ENCODE results near the gene SYNC. TPM values are rescaled to one million over a fixed set of nuclear protein-coding genes. Genes with fewer than 3 reads are reported as not detected.

SYNC gene
- total RNA-seq, 1 donor = 139 TPM

GRCh38 chr1:32666901-32667566 lies 35.5 kb downstream of the SYNC start:
- Histone ChIP-seq H3K4me3 (ENCODE audit: insufficient read depth, low read length) (no peak overlapping the region), H2AFZ (ENCODE audit: low read length) (no peak overlapping the region), H3K27ac (ENCODE audit: low read depth, low read length) (no peak overlapping the region), H3K9me3 (ENCODE audit: low read depth, low read length) (no peaks in the 10 kb centered on the region), H3K27me3 (ENCODE audit: insufficient read depth, low read length) (no peaks in the 10 kb centered on the region), H4K20me1 (ENCODE audit: insufficient read depth, low read length) (no peaks in the 10 kb centered on the region), H3K36me3 (ENCODE audit: insufficient read depth, low read length) (peaks cover 67% of the 10 kb centered on the region), H3K4me1 (ENCODE audit: insufficient read depth, low read length) (no peaks in the 10 kb centered on the region), H3K79me2 (ENCODE audit: insufficient read depth, low read length) (peaks cover 16% of the 10 kb centered on the region), H3K4me2 (ENCODE audit: insufficient read depth, low read length) (no peak overlapping the region)
- no peak for DNase-seq (ENCODE audit: insufficient read length, low spot score, missing footprints)
- TF ChIP-seq CTCF (IDR thresholded peaks at IDR 0.05; ENCODE audit: extremely low read depth, low read depth, low read length) = no peak

- Histone ChIP-seq H3K36me3 (ENCODE audit: insufficient read depth, low read length) (peaks cover 65% of the 10 kb centered on the region), H3K79me2 (ENCODE audit: insufficient read depth, low read length) (peaks cover 17% of the 10 kb centered on the region), H3K27ac (ENCODE audit: low read depth, low read length) (no peak overlapping the region), H3K27me3 (ENCODE audit: insufficient read depth, low read length) (no peaks in the 10 kb centered on the region), H3K4me3 (ENCODE audit: insufficient read depth, low read length) (no peak overlapping the region), H3K9me3 (ENCODE audit: low read depth, low read length) (no peaks in the 10 kb centered on the region), H2AFZ (ENCODE audit: low read length) (no peak overlapping the region), H4K20me1 (ENCODE audit: insufficient read depth, low read length) (peaks cover 2% of the 10 kb centered on the region), H3K4me1 (ENCODE audit: insufficient read depth, low read length) (no peaks in the 10 kb centered on the region), H3K4me2 (ENCODE audit: insufficient read depth, low read length) (no peak overlapping the region)
- TF ChIP-seq CTCF (IDR thresholded peaks at IDR 0.05; ENCODE audit: extremely low read depth, low read depth, low read length) = no peak
- no peak for DNase-seq (ENCODE audit: insufficient read length, low spot score, missing footprints)
These were observed 36.7 kb downstream of the SYNC start for GRCh38 chr1:32665915-32666314.

GRCh38 chr1:32659581-32659980 lies 43.0 kb downstream of the SYNC start:
- Histone ChIP-seq H3K27me3 (ENCODE audit: insufficient read depth, low read length) (no peaks in the 10 kb centered on the region), H3K4me2 (ENCODE audit: insufficient read depth, low read length) (no peak overlapping the region), H3K36me3 (ENCODE audit: insufficient read depth, low read length) (peaks cover 65% of the 10 kb centered on the region), H3K27ac (ENCODE audit: low read depth, low read length) (no peak overlapping the region), H3K4me1 (ENCODE audit: insufficient read depth, low read length) (no peaks in the 10 kb centered on the region), H3K9me3 (ENCODE audit: low read depth, low read length) (no peaks in the 10 kb centered on the region), H2AFZ (ENCODE audit: low read length) (no peak overlapping the region), H3K4me3 (ENCODE audit: insufficient read depth, low read length) (no peak overlapping the region), H3K79me2 (ENCODE audit: insufficient read depth, low read length) (peaks cover 40% of the 10 kb centered on the region), H4K20me1 (ENCODE audit: insufficient read depth, low read length) (peaks cover 9% of the 10 kb centered on the region)
- no peak for DNase-seq (ENCODE audit: insufficient read length, low spot score, missing footprints)
- no peak for TF ChIP-seq CTCF (IDR thresholded peaks at IDR 0.05; ENCODE audit: extremely low read depth, low read depth, low read length)

- peak overlapping the region; percentile 95 for H3K4me3 ChIP-seq (ENCODE audit: insufficient read depth, low read length)
These were observed 50.2 kb downstream of the SYNC start for GRCh38 chr1:32652244-32652962.

More at GRCh38 chr1:32652244-32652962, 50.2 kb downstream of the SYNC start:
- DNase-seq (ENCODE audit: insufficient read length, low spot score, missing footprints) = no peak
- H3K4me1 ChIP-seq (ENCODE audit: insufficient read depth, low read length) = peaks cover 14% of the 10 kb centered on the region
- no peak overlapping the region for H2AFZ ChIP-seq (ENCODE audit: low read length)
- H3K4me2 ChIP-seq (ENCODE audit: insufficient read depth, low read length) = peak overlapping the region; percentile 100
- H3K9me3 ChIP-seq (ENCODE audit: low read depth, low read length) = no peaks in the 10 kb centered on the region
- TF ChIP-seq CTCF (IDR thresholded peaks at IDR 0.05; ENCODE audit: extremely low read depth, low read depth, low read length) = no peak
- H3K36me3 ChIP-seq (ENCODE audit: insufficient read depth, low read length) = peaks cover 33% of the 10 kb centered on the region
- peaks cover 8% of the 10 kb centered on the region for H4K20me1 ChIP-seq (ENCODE audit: insufficient read depth, low read length)
- no peaks in the 10 kb centered on the region for H3K27me3 ChIP-seq (ENCODE audit: insufficient read depth, low read length)
- peak overlapping the region; percentile 0 for H3K27ac ChIP-seq (ENCODE audit: low read depth, low read length)
- H3K79me2 ChIP-seq (ENCODE audit: insufficient read depth, low read length) = peaks cover 79% of the 10 kb centered on the region

Data from osteoblast (primary cell).